ENCODE measurements around the gene OAS1.
"Not testable (repeated sequence)": the region's sequence is repeated elsewhere in the genome, so short reads cannot be mapped to it uniquely, and the experiment has no call there.

OAS1 gene

GRCh38 chr12:112900298-112901145 is 6.2 kb upstream of the OAS1 start:
- DNase-seq, result no peak

GRCh38 chr12:112901271-112901670 is 5.5 kb upstream of the OAS1 start:
- no peak for DNase-seq

GRCh38 chr12:112904571-112904970 is 2.2 kb upstream of the OAS1 start:
- no peak for DNase-seq

- DNase-seq, result no peak
Observed at GRCh38 chr12:112905451-112906089, 1.2 kb upstream of the OAS1 start.

- no peak for DNase-seq
Observed at GRCh38 chr12:112907415-112908157, 824 bp downstream of the OAS1 start.

GRCh38 chr12:112908548-112908947 is 1.8 kb downstream of the OAS1 start:
- no peak for DNase-seq

GRCh38 chr12:112909693-112910092 is 2.9 kb downstream of the OAS1 start:
- no peak for DNase-seq

GRCh38 chr12:112913038-112913688 is 6.4 kb downstream of the OAS1 start:
- DNase-seq, result no peak

GRCh38 chr12:112913888-112914287 is 7.1 kb downstream of the OAS1 start:
- not testable (repeated sequence) for DNase-seq

- DNase-seq, result no peak
Observed at GRCh38 chr12:112916270-112916669, 9.5 kb downstream of the OAS1 start.

- no peak for DNase-seq
Observed at GRCh38 chr12:112919121-112919520, 12.4 kb downstream of the OAS1 start.

- DNase-seq, result no peak
Observed at GRCh38 chr12:112924986-112925385, 18.2 kb downstream of the OAS1 start.

GRCh38 chr12:112926416-112927033 is 19.8 kb downstream of the OAS1 start:
- not testable (repeated sequence) for DNase-seq

GRCh38 chr12:112927475-112927874 is 20.7 kb downstream of the OAS1 start:
- no peak for DNase-seq

GRCh38 chr12:112927925-112928324 is 21.2 kb downstream of the OAS1 start:
- DNase-seq, result no peak

- no peak for DNase-seq
Observed at GRCh38 chr12:112928978-112929377, 22.2 kb downstream of the OAS1 start.

- no peak for DNase-seq
Observed at GRCh38 chr12:112929715-112930114, 23.0 kb downstream of the OAS1 start.

- no peak for DNase-seq
Observed at GRCh38 chr12:112930350-112930749, 23.6 kb downstream of the OAS1 start.

- no peak for DNase-seq
Observed at GRCh38 chr12:112932485-112933128, 25.8 kb downstream of the OAS1 start.

GRCh38 chr12:112933129-112933505 is 26.4 kb downstream of the OAS1 start:
- no peak for DNase-seq

GRCh38 chr12:112936264-112936663 is 29.5 kb downstream of the OAS1 start:
- no peak for DNase-seq

GRCh38 chr12:112936927-112937326 is 30.2 kb downstream of the OAS1 start:
- DNase-seq, result no peak
